Skeletal muscle satellite cell (primary cell): Measurements from ENCODE around the gene NIPBL. TPM values are rescaled to one million over a fixed set of nuclear protein-coding genes. Genes with fewer than 3 reads are reported as not detected.
"Not testable (repeated sequence)": the region's sequence is repeated elsewhere in the genome, so short reads cannot be mapped to it uniquely, and the experiment has no call there.

Source experiments
- H3K27me3 ChIP-seq: 2 replicates; pipeline ENCODE4 v1.7.0; 2013; ENCODE audit warnings: low read length; ENCODE audit not compliant: control insufficient read depth, insufficient read depth
- H3K36me3 ChIP-seq: 2 replicates; pipeline ENCODE4 v1.7.0; 2013; ENCODE audit warnings: mild to moderate bottlenecking, control low read depth, low read length; ENCODE audit not compliant: insufficient read depth
- H3K4me1 ChIP-seq: 2 replicates; pipeline ENCODE4 v1.7.0; 2013; ENCODE audit warnings: low read length; ENCODE audit not compliant: control insufficient read depth, insufficient read depth
- H3K4me2 ChIP-seq: 2 replicates; pipeline ENCODE4 v1.7.0; 2013; ENCODE audit warnings: mild to moderate bottlenecking, low read length
- H3K4me3 ChIP-seq: 2 replicates; pipeline ENCODE4 v1.7.0; 2013; ENCODE audit warnings: low read length
- H3K9ac ChIP-seq: 2 replicates; pipeline ENCODE4 v1.7.0; 2013; ENCODE audit warnings: mild to moderate bottlenecking, low read depth, low read length, moderate library complexity
- H3K9me3 ChIP-seq: replicated peaks from 2 replicates; pipeline ENCODE4 v1.7.0; 2013; ENCODE audit warnings: mild to moderate bottlenecking, control low read depth, low read length
- total RNA-seq: library from RNA; depleted of rRNA; stranded (reverse); fragments of >200 nt; gene quantifications from 2 replicates; pipeline ENCODE4 v1.2.3, GENCODE V29; 2012; rRNA removed

Gene NIPBL, protein sequence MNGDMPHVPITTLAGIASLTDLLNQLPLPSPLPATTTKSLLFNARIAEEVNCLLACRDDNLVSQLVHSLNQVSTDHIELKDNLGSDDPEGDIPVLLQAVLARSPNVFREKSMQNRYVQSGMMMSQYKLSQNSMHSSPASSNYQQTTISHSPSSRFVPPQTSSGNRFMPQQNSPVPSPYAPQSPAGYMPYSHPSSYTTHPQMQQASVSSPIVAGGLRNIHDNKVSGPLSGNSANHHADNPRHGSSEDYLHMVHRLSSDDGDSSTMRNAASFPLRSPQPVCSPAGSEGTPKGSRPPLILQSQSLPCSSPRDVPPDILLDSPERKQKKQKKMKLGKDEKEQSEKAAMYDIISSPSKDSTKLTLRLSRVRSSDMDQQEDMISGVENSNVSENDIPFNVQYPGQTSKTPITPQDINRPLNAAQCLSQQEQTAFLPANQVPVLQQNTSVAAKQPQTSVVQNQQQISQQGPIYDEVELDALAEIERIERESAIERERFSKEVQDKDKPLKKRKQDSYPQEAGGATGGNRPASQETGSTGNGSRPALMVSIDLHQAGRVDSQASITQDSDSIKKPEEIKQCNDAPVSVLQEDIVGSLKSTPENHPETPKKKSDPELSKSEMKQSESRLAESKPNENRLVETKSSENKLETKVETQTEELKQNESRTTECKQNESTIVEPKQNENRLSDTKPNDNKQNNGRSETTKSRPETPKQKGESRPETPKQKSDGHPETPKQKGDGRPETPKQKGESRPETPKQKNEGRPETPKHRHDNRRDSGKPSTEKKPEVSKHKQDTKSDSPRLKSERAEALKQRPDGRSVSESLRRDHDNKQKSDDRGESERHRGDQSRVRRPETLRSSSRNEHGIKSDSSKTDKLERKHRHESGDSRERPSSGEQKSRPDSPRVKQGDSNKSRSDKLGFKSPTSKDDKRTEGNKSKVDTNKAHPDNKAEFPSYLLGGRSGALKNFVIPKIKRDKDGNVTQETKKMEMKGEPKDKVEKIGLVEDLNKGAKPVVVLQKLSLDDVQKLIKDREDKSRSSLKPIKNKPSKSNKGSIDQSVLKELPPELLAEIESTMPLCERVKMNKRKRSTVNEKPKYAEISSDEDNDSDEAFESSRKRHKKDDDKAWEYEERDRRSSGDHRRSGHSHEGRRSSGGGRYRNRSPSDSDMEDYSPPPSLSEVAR (N-terminal part only)
- total RNA-seq, result 13.3 and 16.0 TPM in 2 replicates

DNA sequence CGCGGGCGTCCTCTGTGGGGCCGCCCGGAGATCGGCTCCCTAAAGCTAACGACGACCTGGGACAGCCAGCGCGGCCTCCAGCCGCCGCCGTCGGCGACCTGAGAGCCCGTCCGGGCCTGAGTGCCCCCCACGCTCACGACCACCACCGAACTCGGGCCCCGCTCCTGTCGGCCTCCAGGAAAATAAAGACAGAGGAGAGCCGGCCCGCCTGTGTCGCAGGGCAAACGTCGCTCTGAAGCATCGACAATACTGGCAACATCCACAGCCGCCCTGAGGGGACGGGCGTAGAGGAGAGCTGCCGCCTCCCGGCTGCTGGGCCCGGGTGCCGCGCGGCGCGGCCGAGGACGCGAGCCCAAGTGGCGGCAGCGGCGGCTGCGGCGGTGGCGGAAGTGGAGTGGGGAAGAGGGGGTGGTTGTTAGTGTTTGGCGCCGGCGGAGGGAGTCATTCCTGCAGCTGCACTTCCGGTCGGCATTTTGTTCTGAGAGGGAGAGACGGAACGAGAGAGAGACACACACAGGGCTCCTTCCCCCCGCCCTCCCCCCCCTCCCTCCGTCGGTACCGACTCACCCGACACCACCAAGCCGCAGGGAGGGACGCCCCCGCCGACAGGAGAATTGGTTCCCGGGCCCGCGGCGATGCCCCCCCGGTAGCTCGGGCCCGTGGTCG is at the start of gene NIPBL:
TSS of gene NIPBL (plus strand) at position 471 of the 666 bp plus-strand sequence. CDS start 76,928 bp downstream, outside the sequence.
- no peaks in the 10 kb centered on the region for H3K36me3 ChIP-seq
- H3K9me3 ChIP-seq, result no peaks in the 10 kb centered on the region
- H3K4me1 ChIP-seq, result peaks cover 14% of the 10 kb centered on the region
- H3K4me3 ChIP-seq, result peak within 1 kb of the TSS; percentile 94
- no peaks in the 10 kb centered on the region for H3K27me3 ChIP-seq
- H3K4me2 ChIP-seq, result peak within 1 kb of the TSS; percentile 95
- H3K9ac ChIP-seq, result peak within 1 kb of the TSS; percentile 99

DNA sequence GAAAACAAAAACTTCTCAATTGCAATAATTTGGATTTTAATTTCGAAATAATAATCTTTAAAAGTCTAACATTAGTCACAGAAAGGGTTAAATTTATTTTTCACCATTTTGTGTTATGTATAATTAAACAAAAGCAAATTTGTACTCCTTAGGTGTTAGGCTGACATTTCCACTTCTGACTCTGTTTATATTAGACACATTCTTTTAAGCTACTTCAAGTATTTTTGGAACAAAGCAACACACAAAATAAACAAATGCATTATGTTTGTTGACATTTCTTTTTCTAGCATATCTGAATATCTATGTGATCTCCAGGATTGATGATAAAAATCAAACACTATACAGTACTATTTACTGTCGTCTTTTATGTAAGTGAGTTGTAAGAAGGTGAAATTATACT is 44.3 kb upstream of the NIPBL start:
- no peak overlapping the region for H3K9ac ChIP-seq
- H3K4me2 ChIP-seq, result no peak overlapping the region
- no peaks in the 10 kb centered on the region for H3K36me3 ChIP-seq
- peaks cover 41% of the 10 kb centered on the region for H3K27me3 ChIP-seq
- H3K9me3 ChIP-seq, result no peaks in the 10 kb centered on the region
- H3K4me3 ChIP-seq, result no peak overlapping the region
- no peaks in the 10 kb centered on the region for H3K4me1 ChIP-seq

DNA sequence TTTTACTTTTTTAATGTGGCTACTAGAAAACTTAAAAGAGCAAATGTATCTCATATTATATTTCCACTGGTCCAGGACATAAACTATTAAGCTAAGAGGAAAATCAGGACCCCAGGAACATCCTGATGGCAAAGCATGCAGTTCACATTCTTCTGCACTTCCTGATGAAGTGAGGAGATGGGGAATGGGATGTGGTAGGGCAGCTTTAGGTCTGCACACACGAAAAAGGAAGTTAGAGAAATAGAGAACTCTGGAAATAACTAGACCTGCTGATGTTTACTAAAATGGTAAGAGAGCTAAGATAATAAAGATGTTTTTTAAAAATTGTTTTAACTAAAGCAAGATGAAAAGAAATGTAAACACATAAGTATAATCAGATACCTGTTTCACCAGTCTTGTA is 39.7 kb upstream of the NIPBL start:
- H3K36me3 ChIP-seq, result no peaks in the 10 kb centered on the region

DNA sequence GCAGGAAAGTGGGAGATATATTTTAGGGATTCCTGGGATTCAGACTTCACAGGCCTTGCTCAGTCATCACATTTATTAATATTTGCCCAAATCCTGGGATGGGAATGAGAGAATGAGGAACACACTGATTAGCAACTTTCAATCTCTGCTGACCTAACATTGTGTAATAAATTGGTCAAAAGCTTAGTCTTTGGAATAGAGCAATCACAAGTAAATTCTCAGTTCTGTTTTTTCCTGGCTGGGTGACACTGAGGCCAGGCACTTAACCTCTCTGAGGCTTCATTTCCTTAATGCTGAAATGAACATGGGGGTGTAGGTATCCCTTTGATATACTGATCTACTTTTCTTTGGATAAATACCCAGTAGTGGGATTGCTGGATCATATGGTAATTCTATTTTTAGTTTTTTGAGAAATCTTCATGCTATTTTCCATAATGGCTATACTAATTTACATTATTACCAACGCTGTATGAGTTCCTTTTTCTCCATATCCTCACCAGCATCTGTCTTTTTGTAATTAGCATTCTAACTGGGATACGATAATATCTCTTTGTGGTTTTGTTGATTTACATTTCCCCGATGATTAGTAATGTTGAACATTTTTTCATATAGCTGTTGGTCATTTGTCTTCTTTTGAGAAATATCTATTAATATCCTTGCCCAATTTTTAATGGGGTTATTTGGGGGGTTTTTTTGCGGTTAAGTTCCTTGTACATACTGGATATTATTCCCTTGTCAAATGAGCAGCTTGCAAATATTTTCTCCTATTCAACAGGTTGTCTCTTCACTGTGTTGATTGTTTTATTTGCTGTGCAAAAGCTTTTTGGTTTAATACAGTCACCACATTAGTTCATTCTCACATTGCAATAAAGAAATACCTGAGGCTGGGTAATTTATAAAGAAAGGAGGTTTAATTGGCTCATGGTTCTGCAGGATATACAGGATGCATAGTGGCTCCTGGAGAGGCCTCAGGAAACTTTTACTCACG is 36.8 kb upstream of the NIPBL start:
- H3K4me3 ChIP-seq, result no peak overlapping the region
- H3K4me2 ChIP-seq, result no peak overlapping the region
- H3K36me3 ChIP-seq, result no peaks in the 10 kb centered on the region
- no peaks in the 10 kb centered on the region for H3K4me1 ChIP-seq
- H3K9me3 ChIP-seq, result no peaks in the 10 kb centered on the region
- no peak overlapping the region for H3K9ac ChIP-seq
- peaks cover 41% of the 10 kb centered on the region for H3K27me3 ChIP-seq

More for the DNA sequence above, 39.7 kb upstream of the NIPBL start:
- Histone ChIP-seq H3K9ac (no peak overlapping the region), H3K9me3 (no peaks in the 10 kb centered on the region), H3K4me3 (no peak overlapping the region), H3K4me1 (no peaks in the 10 kb centered on the region), H3K4me2 (no peak overlapping the region), H3K27me3 (peaks cover 34% of the 10 kb centered on the region)

DNA sequence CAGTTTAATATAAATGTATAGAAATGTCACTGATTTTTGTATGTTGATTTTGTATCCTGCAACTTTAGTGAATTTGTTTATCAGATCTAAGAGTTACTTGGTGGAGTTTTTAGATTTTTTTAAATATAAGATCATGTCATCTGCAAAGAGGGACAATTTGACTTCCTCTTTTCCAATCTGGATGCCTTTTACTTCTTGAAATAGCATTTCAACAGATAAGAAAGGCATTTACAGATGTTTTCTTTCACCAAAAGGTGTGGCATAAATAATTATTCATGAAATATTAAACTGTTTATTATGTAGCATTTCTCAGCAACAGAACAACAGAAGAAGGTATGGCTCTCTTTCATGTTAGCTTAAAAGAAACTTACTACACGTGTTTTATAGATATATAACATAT is 34.9 kb upstream of the NIPBL start:
- Histone ChIP-seq H3K9me3 (no peaks in the 10 kb centered on the region), H3K4me3 (no peak overlapping the region), H3K4me1 (no peaks in the 10 kb centered on the region), H3K36me3 (no peaks in the 10 kb centered on the region), H3K9ac (no peak overlapping the region), H3K4me2 (no peak overlapping the region), H3K27me3 (peaks cover 40% of the 10 kb centered on the region)

DNA sequence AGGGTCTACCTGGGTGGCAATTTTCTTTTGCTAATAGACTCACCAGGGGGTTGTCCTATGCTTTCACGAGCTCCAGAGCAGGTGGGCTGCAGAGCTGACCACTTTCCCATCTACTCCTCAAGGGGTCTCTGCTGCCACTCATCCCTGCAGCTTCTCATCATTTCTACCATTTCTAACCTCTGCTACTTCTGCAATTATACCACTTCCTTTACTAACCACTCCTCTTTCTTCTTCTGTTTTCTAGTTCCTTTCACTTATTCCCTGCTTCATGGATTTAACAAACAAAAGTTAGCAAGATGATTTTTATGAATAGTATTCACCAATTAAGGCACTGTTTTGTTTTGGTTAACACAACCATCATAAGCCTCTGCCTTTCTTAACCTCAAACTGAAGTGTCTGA is 34.5 kb upstream of the NIPBL start:
- peaks cover 40% of the 10 kb centered on the region for H3K27me3 ChIP-seq
- no peak overlapping the region for H3K4me2 ChIP-seq
- H3K9me3 ChIP-seq, result no peaks in the 10 kb centered on the region
- H3K4me1 ChIP-seq, result no peaks in the 10 kb centered on the region
- H3K9ac ChIP-seq, result no peak overlapping the region
- H3K4me3 ChIP-seq, result no peak overlapping the region
- no peaks in the 10 kb centered on the region for H3K36me3 ChIP-seq

DNA sequence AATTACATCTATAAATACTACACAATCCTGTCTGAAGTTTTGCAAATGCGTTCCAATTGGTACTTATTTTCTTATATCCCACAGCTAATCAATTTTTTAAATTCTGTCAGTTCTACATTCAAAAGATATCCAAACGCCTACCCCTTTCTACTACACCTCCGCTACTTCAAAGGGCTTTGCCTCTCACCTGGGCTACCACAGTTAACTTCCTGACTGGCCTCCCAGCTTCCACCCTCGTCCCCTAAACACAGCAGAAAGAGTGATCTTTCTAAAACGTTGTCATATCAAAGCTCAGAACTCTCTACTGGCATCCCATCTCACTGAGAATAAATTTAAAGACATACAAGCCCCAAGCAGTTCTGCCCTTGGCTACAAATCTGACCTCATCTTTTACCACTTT is 32.3 kb upstream of the NIPBL start:
- Histone ChIP-seq H3K4me3 (no peak overlapping the region), H3K4me1 (no peaks in the 10 kb centered on the region), H3K9ac (no peak overlapping the region), H3K36me3 (no peaks in the 10 kb centered on the region), H3K27me3 (peaks cover 32% of the 10 kb centered on the region), H3K9me3 (no peaks in the 10 kb centered on the region), H3K4me2 (no peak overlapping the region)

DNA sequence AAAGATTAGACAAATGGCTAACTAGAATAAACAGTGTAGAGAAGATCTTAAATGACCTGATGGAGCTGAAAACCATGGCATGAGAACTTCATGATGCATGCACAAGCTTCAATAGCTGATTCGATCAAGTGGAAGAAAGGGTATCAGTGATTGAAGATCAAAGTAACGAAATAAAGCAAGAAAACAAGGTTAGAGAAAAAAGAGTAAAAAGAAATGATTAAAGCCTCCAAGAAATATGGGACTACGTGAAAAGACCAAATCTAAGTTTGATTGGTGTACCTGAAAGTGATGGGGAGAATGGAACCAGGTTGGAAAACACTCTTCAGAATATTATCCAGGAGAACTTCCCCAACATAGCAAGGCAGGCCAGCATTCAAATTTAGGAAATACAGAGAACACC is 28.0 kb upstream of the NIPBL start:
- H3K9ac ChIP-seq, H3K36me3 ChIP-seq, H3K4me1 ChIP-seq, H3K4me2 ChIP-seq, H3K4me3 ChIP-seq, H3K9me3 ChIP-seq: not testable (repeated sequence)
- peaks cover 13% of the 10 kb centered on the region for H3K27me3 ChIP-seq

DNA sequence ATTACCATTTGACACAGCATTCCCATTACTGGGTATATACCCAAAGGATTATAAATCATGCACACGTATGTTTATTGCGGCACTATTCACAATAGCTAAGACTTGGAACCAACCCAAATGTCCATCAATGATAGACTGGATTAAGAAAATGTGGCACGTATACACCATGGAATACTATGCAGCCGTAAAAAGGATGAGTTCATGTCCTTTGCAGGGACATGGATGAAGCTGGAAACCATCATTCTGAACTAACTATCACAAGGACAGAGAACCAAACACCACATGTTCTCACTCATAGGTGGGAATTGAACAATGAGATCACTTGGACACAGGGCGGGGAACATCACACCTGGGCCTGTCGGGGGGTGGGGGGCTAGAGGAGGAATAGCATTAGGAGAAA is 23.7 kb upstream of the NIPBL start:
- H3K27me3 ChIP-seq, H3K4me1 ChIP-seq, H3K4me3 ChIP-seq, H3K36me3 ChIP-seq, H3K9me3 ChIP-seq, H3K9ac ChIP-seq, H3K4me2 ChIP-seq: not testable (repeated sequence)

DNA sequence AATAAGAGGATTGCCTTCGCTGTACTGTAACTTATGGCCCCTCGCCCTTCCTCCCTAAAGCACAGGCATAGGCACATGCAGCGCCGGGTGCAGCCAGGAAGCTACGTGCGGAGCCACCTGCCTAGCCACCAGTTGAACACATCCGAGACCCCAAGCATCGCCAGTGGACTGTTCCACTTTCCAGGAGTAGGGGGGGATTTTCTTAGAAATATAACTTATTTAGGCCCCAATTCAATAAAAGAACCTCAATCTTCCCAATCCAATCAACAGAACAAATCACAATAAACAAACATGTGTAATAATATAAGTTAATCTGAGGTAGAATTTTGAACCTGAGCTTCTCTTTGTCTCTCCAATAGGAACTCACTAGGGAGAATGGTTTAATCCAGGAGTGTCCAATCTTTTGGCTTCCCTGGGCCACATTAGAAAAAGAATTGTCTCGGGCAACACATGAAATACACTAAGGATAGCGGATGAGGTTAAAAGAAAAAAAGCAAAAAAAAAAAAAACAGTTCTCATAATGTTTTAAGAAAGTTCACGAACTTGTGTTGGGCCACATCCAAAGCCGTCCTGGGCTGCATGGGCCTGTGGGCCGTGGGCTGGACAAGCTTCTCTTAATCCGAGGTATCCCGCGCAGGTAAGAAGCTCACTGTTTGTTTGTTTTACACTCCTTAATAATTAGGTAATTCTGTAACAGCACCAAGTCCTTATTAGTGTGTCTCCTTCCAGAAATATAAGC is 22.0 kb upstream of the NIPBL start:
- Histone ChIP-seq H3K9ac (no peak overlapping the region), H3K27me3 (no peaks in the 10 kb centered on the region), H3K4me3 (no peak overlapping the region), H3K9me3 (no peaks in the 10 kb centered on the region), H3K36me3 (no peaks in the 10 kb centered on the region), H3K4me1 (no peaks in the 10 kb centered on the region), H3K4me2 (no peak overlapping the region)
